ENCODE data around the gene SPTB. TPM values are rescaled to one million over a fixed set of nuclear protein-coding genes. Genes with fewer than 3 reads are reported as not detected.

SPTB gene
- total and polyA plus RNA-seq, 10 of the 15 experiments (the other 5 are each of a cell fraction or from before 2014, with no cell fraction given), result under 0.01 to 0.04 (median 0.02) TPM; not detected in 4

DNA sequence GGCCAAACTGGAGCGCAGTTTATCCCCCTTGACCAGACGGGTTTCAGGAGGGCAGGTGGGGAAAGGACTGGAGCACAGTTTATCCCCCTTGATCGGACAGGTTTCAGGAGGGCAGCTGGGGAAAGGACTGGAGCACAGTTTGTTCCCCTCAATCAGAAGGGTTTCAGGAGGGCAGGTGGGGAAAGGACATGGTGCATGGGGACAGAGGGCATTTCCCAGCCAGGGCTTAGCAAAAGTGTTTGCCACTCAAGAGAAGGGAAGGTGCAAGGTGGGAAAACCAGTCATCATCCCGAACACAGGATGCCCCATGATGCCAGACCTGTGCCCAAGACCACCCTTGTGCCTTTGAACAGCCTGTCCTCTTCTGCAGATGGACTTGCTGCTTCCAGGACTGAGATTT lies 54.7 kb downstream of the SPTB start:
- ChIA-PET SMC1A (ENCODE audit: uncharacterized antibody, unreplicated experiment) (interaction anchor here (6.0 kb wide), 1 partner anchor 66 kb away, joined by 88 read pairs; no protein-coding TSS in a partner anchor), CTCF (interaction anchor here (2.9 kb wide), 1 partner anchor 23 kb away, joined by 12 read pairs; no protein-coding TSS in a partner anchor), POLR2A (no interaction called here), RAD21 (ENCODE audit: unreplicated experiment) (interaction anchor here (0.6 to 3.3 kb wide), 2 partner anchors 66 to 113 kb away, joined by 3 to 87 read pairs; no protein-coding TSS in a partner anchor)
- no peak for ATAC-seq
- no peak for FAIRE-seq
- TF ChIP-seq ZNF622 (IDR thresholded peaks at IDR 0.05) (no peak), JUNB (IDR thresholded peaks at IDR 0.05) (no peak), ZNF384 (IDR thresholded peaks at IDR 0.05; ENCODE audit: borderline replicate concordance, low read depth, low read length) (no peak), PML (IDR thresholded peaks at IDR 0.05; ENCODE audit: low read length) (no peak), HCFC1 (IDR thresholded peaks at IDR 0.05; ENCODE audit: low read length) (no peak), DPF2 (IDR thresholded peaks at IDR 0.05) (no peak), ESRRA (IDR thresholded peaks at IDR 0.05; ENCODE audit: low read length) (no peak), RAD51 (IDR thresholded peaks at IDR 0.05) (no peak), CBX5 (IDR thresholded peaks at IDR 0.05; ENCODE audit: low read depth) (no peak), IKZF2 (IDR thresholded peaks at IDR 0.05) (no peak)
- TF ChIP-seq, protein P1, sequence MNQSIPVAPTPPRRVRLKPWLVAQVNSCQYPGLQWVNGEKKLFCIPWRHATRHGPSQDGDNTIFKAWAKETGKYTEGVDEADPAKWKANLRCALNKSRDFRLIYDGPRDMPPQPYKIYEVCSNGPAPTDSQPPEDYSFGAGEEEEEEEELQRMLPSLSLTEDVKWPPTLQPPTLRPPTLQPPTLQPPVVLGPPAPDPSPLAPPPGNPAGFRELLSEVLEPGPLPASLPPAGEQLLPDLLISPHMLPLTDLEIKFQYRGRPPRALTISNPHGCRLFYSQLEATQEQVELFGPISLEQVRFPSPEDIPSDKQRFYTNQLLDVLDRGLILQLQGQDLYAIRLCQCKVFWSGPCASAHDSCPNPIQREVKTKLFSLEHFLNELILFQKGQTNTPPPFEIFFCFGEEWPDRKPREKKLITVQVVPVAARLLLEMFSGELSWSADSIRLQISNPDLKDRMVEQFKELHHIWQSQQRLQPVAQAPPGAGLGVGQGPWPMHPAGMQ (IDR thresholded peaks at IDR 0.05; ENCODE audit: borderline replicate concordance), result no peak
- Histone ChIP-seq H3K4me3 (no peak overlapping the region), H3K27me3 (replicated peaks in 1 of 2; ENCODE audit: control insufficient read depth in 2 of 2, insufficient read depth in 2 of 2, low read length in 1 of 2) (peaks cover 0 to 3% of the 10 kb centered on the region in 2 experiments; a peak in 2 of 4 replicates), H3K79me2 (ENCODE audit: control insufficient read depth, insufficient read depth, low read length) (no peaks in the 10 kb centered on the region), H3K36me3 (ENCODE audit: control insufficient read depth in 2 of 2, insufficient read depth in 2 of 2, low read length in 1 of 2) (no peaks in the 10 kb centered on the region), H3K4me2 (ENCODE audit: control insufficient read depth, insufficient read depth) (no peak overlapping the region), H3K27ac (ENCODE audit: control insufficient read depth, insufficient read depth) (no peak overlapping the region), H3K4me1 (ENCODE audit: control insufficient read depth, insufficient read depth, low read length) (no peaks in the 10 kb centered on the region), H3K9ac (ENCODE audit: control insufficient read depth, insufficient read depth, low read length) (no peak overlapping the region), H4K20me1 (ENCODE audit: control insufficient read depth, insufficient read depth) (no peaks in the 10 kb centered on the region), H3K9me3 (replicated peaks; ENCODE audit: control insufficient read depth, insufficient read depth, low read length) (no peaks in the 10 kb centered on the region), H2AFZ (ENCODE audit: control insufficient read depth, low read depth, low read length) (no peak overlapping the region)
- in situ Hi-C loops (cut with MboI), result loop anchor here (5.0 kb wide), 1 partner anchor 157 kb away; no protein-coding TSS in a partner anchor
- WGBS (ENCODE audit: insufficient coverage, insufficient replicate concordance, low lambda C conversion rate, missing lambda C conversion rate), result 23% methylated on average over 4 of the region's 4 CpGs
- no TSS peak for BruUV-seq (replicated peaks)
- intact Hi-C loops (cut with micrococcal nuclease; ENCODE audit: unreplicated experiment), result no loop called here
- DNase-seq (ENCODE audit: low read depth, low spot score), result no peak
